HG03103 (cell line): ENCODE data around the gene RPS6KA2.
"Not testable (repeated sequence)": the region's sequence is repeated elsewhere in the genome, so short reads cannot be mapped to it uniquely, and the experiment has no call there.

Source experiments
- ATAC-seq: cut with Tn5 transposase; IDR thresholded peaks from one replicate; pipeline ENCODE4 v1.9.1; 2021; ENCODE audit warnings: low read depth; ENCODE audit not compliant: unreplicated experiment

Gene RPS6KA2

DNA sequence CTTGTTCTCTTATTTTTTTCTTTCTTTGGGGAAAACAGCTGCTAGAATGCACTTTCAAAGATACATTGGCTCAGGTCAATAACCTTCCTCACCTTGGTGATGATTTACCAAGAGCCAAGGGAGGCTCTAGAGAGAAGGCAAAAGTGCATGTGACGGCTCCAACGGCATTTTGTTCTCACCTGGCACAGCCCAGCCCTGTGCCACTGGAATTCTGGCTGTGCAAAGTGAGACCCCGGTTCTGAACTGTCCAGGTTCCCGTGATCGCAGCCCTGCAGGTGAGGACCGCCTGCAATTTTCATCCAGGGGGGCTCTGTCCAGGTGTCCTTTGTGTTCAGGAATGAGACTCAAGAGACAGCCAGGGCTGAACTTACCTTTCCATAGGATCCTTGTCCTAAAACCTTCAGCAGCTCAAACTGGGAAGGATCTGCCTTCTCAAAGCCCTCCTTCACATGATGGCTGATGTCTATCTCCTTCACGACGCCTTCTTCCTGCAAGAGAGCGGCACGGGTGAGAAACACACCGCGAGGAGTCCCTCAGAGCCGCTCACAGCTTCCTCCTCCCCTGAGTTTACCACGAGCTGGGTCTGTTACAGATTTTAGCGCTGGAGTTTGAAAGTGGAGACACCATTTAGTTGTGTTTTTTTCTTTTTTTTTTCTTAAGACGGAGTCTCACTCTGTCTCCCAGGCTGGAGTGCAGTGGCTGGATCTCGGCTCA lies 88.6 kb downstream of the RPS6KA2 start:
- no peak for ATAC-seq

DNA sequence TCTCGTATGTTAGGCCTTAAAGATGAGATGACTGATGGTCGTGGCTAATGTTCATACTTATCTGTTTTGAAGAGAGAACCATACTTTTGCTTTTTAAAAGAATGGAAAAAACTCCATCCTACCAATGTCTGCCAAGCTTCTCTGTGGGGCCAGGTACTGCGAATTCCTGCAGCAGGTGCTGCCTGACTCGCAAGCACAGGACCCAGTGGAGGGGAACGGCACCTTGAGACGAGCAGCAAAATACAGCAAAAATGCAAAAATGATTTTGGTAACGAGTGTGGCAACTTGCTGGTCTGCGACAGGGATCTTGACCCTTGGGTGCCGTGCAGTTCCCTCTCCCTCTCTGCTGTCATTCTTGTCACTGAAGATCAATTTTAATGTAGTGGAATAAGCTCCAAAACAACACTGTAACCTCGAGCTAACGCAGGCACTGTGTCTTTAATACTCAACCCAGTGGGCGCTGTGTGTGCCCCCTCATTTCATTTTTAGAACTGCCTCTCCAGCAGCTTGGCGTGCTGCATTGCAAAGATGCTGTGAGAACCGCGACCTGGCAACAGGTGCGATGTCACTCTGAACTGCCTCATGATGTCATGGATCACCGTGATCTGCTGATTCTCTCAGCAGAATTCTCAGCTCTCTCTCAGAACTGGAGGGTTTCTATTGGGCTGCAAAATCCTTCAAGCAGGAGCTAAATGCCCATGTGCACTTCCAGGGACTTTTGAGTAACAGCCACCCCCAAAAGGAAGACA lies 92.2 kb downstream of the RPS6KA2 start:
- ATAC-seq, result no peak

DNA sequence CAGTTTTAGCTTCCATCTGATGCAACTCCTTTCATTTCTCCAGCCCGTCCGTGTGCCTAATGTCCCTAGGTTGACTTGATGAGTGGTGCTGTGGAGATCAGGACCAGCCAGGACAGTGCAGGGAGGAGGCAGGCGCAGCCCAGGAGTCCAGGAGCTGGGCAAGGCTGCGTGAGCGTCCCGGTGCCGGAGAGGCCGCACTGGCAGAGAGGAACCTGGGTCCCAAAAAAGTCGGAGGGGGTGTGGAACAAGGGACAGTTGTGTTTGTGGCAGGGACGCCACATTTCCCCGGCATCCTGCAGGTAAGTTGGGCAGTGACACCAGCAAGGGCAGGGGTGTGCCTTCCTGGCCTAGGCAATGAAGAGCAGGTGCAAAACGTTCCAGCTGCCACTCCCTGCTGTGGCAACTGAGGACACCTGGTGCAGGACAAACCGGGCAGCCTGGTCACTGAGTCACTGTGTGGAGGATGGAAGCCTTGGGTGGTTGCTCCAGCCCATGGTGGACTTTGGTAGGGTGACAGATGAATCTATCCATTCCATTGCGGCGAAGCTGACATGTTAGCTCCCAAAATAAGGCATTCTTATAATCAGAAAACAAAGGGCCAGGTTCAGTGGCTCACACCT lies 93.7 kb downstream of the RPS6KA2 start:
- ATAC-seq, result no peak

DNA sequence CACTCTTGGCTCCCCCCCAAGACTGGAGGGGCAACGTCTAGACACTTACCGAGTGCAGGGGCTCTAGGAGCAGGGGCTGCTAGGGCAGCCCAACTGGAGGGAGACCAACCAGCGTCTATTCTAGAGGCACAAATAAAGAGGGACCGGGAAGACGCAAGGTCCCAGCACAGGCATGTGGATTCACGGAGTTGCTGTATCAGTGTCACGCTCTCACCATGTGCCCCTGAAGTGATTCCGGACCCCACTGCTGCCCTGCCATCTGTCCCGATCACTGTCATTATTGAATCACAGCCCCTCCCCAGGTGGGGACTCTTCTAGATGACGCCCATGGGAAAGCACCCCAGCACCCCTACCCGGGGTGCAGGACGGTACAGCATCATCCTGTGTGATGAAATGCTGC lies 94.7 kb downstream of the RPS6KA2 start:
- ATAC-seq, result no peak

DNA sequence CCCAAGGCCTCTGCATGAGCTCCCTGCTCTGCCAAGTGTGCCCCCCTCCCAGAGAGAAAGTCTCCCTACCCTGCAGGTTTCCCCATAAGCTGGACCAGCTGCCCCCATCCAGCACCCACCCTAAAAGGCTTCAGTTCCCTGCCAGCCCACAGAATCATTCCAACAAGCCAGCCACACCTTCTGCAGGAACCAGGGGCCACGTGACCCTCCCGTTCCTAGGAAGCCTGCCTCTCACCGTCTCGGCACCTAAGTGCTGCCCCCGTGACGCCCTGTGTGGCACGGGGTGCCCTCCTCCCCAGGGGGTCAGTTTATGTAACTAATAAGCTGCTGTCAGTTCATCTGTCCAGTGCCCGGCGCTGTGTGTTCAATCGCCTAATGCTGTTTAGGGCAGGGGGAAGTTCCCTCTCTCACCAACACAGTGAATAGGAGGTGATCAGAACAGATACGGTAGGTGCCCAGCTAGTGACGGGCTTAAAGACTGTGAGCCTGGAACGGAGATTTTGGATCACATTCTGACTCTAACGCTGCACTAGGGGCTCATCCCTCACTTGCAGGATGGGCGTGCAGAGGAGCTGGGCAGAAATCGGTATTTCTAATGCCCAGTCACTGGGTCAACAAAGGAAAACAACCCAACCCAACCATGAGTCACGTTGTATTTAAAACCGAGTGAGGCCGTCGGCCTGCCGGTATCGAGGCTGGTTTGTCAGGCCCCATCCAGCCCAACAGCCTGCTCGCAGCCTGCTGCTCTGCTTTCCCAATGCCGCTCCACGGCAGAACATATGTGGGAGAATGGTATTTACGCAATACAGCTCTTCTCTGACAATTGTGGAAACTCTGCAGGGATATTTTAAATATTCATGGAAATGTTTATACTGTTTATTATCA lies 96.6 kb downstream of the RPS6KA2 start:
- no peak for ATAC-seq

DNA sequence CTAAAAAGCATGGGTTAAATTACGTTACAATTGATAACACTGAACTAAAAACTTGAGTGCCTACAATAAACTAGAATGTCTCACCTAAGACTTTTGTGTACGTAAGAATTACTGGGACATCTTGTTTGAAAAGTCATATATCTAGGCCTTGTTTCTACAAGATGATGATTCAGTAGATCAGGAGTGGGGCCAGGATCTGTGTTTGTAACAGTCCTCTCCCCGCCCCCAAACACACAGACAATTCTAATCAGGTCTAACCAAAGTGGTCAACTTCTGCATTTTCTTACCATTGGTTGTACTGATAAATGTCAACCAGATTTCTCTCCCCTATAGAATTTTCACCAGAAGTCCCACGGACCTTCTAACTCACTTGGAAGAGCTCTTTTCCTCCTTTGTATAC lies 97.5 kb downstream of the RPS6KA2 start:
- no peak for ATAC-seq

DNA sequence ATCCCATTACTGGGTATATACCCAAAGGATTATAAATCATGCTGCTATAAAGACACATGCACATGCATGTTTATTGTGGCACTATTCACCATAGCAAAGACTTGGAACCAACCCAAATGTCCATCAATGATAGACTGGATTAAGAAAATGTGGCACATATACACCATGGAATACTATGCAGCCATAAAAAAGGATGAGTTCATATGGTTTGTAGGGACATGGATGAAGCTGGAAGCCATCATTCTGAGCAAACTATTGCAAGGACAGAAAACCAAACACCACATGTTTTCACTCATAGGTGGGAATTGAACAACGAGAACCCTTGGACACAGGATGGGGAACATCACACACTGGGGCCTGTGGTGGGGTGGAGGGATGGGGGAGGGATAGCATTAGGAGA lies 98.0 kb downstream of the RPS6KA2 start:
- not testable (repeated sequence) for ATAC-seq

DNA sequence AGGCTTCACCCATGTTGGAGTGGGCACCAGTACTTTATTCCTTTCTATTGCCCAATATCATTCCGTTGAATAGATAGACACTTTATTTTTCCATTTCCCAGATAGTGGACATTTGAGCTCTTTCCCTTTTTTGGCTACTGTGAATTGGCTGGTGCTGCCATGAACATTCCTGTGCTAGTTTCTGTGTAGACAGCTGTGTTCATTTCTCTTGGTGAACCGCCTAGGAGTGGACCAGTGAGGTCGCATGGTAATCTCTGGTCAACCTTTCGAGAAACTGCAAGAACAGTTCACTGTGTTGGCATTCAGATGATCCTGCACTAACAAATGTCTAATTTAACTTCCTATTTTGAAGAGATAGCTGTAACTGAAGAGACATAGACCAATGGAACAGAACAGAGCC lies 99.2 kb downstream of the RPS6KA2 start:
- no peak for ATAC-seq

DNA sequence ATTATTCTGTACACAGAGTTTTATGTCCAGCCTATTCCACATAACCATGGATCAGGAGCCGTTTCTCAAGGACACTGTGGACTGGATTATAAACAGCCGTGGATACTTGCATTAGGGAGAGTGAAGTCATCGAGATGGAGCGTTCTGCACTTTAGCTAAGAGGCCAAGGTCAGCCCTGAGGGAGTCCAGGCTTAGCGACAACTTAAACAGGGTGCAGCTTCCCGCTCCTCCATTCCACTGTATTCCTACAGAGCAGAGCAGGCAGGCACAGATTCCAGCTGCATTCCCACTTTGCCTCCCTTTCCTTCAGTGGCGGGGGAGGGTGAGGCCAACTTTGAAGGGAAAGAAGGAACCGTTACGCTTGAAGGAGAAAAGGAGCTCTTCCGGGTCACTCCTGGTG lies 100.1 kb downstream of the RPS6KA2 start:
- no peak for ATAC-seq

DNA sequence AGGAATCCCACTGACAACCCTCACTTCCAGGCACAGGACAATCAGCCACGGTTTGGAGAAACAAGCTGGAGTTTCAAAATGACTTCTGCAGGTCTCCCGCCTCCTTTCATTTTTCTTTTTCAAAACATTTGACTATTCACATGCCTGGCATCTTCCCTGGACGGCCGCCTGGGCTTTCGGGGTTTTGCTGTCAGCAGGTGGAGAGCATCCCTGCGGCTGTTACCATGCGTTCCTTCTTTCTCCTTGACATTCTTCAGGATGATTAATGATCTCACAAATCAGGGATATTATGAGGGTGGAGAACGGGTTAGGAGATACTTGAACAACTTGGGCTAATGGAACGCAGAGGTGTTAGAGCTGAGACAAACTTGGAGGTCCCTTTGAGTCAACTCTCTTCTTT lies 101.5 kb downstream of the RPS6KA2 start:
- no peak for ATAC-seq

DNA sequence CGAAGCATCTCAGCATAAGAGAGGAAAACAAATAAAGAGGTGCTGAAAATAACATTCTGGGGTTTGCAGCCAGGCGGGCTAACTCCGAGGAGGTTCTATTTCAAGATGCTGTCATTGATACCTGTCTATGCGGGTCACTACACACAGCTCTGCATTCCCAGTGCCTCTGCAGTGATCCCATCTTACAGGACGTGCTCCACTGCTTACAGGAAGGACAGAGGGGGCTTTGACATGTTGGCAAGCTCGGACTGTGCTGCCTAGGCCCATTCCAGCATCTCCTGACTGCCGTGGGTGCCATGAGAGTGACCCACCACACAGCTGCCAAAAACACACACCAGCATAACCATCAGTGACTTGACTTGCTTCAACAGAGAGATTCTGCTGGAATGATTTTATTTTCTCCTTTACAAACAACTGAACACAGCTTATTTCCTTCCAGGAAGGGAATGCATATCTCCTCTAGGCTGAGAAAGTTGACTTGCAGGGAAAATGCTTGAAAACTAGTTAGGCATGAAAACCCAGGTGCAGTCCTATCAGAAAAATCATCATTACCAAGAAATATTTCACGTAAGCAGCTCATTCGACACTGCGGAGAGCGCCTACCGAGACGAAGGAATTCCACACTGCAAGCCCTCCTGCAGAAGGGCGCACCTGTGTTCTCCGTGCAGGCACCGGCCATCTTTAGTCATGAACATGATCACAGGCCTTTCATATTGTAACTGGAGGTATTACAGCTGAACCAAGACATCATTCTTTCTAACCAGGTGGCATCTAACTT lies 103.1 kb downstream of the RPS6KA2 start:
- no peak for ATAC-seq

DNA sequence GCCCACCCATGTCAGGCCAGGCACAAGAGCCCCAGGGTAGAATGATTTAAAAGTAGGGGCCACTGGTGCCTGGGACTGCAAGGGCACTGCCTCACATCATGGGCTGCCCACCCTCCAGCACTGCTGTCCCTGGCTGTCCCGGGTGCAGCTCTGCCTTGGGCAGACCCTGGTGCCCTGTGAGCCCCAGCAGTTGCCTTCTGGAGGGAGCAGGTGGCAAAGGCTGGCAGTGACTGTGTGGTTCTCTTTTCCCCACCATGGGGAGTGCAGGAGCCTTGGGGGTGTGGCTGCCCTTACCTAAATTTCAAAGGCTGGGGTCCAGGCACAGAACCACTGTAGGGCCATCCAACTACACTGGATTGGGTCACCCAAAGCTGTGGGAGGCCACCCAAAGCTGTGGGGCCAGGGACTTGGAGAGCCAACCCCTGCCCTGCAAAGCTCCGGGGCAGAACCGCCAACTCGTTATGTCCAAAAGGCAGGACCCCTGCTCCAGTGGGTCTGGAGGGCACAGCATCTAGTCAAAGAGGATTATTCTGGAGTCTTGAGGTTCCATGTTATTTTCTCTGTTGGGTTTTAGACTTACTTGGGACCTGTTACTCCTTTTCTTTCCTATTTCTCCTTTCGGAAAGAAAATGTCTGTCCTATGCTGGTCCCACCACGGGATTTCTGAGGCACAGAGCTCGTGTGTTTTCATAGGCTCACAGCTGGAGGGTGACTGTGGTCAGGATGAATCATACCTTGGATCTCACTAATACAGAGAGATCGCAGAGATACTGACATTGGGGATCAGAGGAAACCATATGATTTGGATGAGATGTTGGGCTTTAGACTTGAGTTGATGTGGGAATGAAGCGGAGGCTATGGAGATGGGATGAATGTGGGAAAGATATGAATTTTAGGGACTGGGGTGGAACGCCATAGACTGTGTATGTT lies 105.9 kb downstream of the RPS6KA2 start:
- no peak for ATAC-seq

DNA sequence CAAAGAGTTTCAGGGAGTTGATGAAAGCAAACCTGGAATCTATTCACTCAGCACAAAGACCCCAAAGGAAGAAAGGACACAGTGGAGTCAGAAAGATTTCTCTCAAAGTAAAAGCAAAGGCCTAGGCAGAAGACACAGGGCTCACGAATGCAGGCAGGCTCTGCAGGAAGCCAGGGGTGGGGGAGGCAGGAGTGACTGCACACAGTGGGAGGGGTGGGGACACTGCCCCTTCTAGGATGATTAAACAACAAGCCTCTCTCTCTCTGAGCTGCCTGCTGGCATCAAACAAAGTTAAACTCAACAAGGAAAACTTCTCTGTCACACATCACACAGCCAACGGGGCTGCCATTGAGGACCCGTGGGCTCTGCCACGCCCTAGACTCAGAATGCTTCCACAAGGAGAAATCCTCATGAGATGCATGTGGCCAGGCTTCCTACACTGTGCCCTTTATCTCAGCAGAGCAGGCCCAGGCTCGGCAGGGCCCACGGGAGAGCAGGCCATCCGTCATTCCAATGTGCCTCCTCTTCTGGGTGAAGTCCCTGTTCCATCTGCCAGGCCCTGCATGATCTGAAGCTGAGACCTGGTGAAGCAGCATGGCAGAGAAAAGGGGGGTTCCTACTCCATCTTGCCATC lies 110.7 kb downstream of the RPS6KA2 start:
- ATAC-seq, result no peak

DNA sequence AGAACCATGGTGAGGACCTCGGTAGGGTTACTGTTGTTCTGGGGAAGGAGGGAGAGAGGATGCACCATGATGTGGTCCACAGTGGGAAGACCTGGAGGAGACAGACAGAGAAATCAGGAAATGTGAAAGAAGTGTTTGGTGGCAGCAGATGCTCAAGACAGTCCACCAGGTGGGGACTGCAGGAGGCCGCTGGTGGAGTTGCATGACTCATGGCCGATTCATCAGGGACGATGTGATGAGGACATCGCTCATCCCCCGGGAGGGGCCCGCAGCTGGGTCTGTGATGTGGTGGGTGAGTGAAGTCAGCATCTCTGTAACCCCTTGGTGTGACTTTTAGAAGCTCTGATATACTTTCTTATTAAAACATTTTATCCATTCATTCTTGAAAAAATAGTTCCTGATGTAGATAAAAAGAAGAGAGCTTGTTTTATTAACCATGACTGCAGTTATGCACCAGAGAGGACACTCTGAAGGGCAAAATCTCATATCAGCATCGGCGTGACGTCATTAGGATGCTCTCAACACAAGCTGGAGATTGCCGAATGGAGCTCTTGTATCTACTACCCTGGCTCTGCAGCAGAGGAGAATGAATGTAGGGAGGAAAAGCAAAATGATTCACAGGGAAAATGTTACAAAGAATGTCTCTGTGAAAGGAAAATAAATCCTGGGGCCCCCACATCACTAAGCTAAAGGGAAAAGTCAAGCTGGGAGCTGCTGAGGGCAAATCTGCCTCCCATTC lies 111.8 kb downstream of the RPS6KA2 start:
- no peak for ATAC-seq

DNA sequence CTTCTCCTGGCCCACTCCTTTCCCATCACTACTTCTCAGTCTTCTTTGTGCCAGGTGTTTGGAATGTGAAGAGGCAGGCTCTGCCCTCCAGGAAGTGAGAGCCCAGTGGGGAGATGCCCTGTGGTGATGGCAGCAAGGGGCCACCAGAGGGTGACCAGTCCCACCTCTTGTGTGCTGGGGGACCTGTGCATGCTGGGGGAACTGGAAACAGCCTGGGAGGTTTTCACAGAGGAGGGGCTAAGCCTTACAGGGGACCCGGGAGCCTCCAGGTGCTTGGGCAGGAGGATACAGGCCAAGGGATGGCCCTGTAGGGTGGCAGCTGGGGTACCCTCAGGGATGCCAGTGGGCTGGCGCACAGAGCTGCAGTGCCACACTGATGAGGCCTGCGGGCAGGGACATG lies 112.9 kb downstream of the RPS6KA2 start:
- ATAC-seq, result no peak

DNA sequence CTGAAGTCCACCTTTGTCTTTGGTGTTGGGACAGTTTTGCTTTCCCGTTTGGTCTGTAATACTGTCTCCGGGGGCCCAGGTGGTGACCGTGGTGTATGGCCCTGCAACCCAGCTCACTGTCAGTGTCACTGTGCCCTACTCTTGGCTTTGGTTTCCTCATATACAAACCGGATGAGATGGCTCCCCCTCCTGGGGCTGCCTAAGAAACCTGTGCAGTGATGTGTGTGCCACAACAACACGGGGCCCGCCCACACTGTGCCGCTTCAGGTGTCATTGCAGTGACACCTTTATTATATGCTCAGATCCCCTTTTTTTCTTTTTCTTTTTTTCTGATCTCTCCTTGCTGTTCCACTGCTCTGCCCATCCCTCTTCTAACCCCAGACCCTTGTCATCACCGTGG lies 114.5 kb downstream of the RPS6KA2 start:
- peak; percentile 97 for ATAC-seq

DNA sequence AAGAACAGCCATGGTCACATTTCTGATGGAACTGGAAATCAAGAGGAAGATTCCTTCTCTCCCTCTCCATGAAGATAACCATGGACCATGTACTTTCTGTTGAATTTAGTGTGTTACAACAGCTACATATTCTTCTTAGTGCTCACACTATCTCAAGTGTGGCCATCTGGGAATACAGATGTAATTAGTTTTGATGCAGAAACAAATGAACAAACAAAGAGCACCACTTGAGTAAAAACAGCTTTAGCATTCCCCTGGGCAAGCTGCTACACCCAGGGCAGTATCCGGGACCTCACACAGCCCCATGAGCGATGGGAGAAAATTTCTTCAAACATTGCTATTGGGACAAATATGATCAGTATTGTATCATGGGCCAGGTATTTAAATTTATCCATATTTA lies 115.7 kb downstream of the RPS6KA2 start:
- no peak for ATAC-seq

DNA sequence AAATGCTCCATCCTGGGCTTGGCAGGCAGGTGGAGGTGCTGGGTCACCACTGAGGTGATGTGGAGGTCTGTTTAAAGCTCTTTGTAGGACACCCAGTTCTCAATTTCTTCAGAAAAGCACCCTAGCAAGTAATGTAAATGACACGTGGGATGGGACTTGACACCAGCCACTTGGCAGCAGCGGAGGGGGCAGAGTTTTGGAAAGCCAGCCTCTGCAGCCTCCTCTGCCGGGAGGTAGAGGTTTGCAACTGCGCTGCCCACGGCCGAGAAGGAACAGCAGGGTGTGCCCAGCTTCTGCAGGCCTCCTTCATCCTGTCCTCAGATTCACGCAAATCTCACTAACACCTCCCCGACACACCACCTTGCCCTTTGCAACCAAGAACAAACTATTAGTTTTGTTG lies 117.9 kb downstream of the RPS6KA2 start:
- ATAC-seq, result no peak
